Left ventricle myocardium inferior (tissue), 1 donor: Measurements from ENCODE around the gene KCNH2. TPM values are rescaled to one million over a fixed set of nuclear protein-coding genes. Genes with fewer than 3 reads are reported as not detected.

ENCODE experiments used
- DNase-seq: peaks from one replicate; pipeline ENCODE4 v3.0.0-alpha.2; 2020
- H3K27ac ChIP-seq: fragments of 200-600 bp; replicated peaks from 2 replicates; pipeline ENCODE4 v1.8.0; 2021
- H3K27me3 ChIP-seq: fragments of 200-600 bp; 2 replicates; pipeline ENCODE4 v1.8.0; 2021; ENCODE audit warnings: low read depth
- H3K36me3 ChIP-seq: fragments of 200-600 bp; 2 replicates; pipeline ENCODE4 v1.8.0; 2021
- H3K4me1 ChIP-seq: fragments of 200-600 bp; 2 replicates; pipeline ENCODE4 v1.8.0; 2021
- H3K4me3 ChIP-seq: fragments of 200-600 bp; 2 replicates; pipeline ENCODE4 v1.8.0; 2021; ENCODE audit warnings: mild to moderate bottlenecking, moderate library complexity
- H3K9me3 ChIP-seq: fragments of 200-600 bp; replicated peaks from 2 replicates; pipeline ENCODE4 v1.8.0; 2021
- intact Hi-C: fragments of 100-400 bp; cut with micrococcal nuclease; formaldehyde crosslinking; loops from one replicate; pipeline ENCODE4 v1.11.0; 2022
- total RNA-seq: library from RNA; stranded (reverse); fragmentation: NEBNext Ultra II Directional; extraction: Animal tissue kit (Norgen Biotek cat#: 25700); gene quantifications from one replicate; pipeline ENCODE4 v1.2.1, GENCODE V29; 2021
- TF ChIP-seq, protein P1 (sequence below): fragments of 200-600 bp; IDR thresholded peaks from 2 replicates; pipeline ENCODE4 v1.8.0; 2021; ENCODE audit warnings: antibody characterized with exemption, mild to moderate bottlenecking, borderline replicate concordance
- donor health status: DM: no; HTN: yes; CAD: no; lungs with severe emphysema.

KCNH2 gene
- total RNA-seq, 1 donor from 2014 or later = 94.1 TPM

DNA sequence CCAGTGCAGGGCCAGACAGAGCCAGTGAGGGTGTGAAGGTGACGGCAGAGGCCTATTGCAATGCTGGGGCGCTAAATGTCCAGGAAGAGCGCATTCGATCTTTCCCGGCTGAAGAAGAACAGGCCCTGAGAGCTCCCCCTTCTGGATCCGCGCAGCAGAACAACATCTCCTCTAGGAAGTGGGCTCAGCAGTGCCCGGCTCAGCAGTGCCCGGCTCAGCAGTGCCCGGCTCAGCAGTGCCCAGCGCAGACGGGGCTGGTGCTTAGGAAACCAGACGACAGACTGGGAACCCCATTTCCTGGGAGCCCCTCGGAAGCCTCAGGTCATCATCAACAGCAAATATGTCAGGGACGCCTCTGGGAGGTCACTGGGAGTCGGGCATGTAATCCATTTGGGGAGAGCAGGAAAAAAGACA is 8.0 kb upstream of the KCNH2 start:
- TF ChIP-seq, protein P1, sequence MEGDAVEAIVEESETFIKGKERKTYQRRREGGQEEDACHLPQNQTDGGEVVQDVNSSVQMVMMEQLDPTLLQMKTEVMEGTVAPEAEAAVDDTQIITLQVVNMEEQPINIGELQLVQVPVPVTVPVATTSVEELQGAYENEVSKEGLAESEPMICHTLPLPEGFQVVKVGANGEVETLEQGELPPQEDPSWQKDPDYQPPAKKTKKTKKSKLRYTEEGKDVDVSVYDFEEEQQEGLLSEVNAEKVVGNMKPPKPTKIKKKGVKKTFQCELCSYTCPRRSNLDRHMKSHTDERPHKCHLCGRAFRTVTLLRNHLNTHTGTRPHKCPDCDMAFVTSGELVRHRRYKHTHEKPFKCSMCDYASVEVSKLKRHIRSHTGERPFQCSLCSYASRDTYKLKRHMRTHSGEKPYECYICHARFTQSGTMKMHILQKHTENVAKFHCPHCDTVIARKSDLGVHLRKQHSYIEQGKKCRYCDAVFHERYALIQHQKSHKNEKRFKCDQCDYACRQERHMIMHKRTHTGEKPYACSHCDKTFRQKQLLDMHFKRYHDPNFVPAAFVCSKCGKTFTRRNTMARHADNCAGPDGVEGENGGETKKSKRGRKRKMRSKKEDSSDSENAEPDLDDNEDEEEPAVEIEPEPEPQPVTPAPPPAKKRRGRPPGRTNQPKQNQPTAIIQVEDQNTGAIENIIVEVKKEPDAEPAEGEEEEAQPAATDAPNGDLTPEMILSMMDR = peak; percentile 74
- Histone ChIP-seq H3K27me3 (peaks cover 17% of the 10 kb centered on the region), H3K4me3 (no peak overlapping the region), H3K36me3 (no peaks in the 10 kb centered on the region), H3K9me3 (no peaks in the 10 kb centered on the region), H3K27ac (peak overlapping the region; percentile 8), H3K4me1 (peaks cover 37% of the 10 kb centered on the region)
- intact Hi-C loops = loop anchor here (5.0 kb wide), 2 partner anchors 89 to 209 kb away; no protein-coding TSS in a partner anchor
- DNase-seq = peak; percentile 61

DNA sequence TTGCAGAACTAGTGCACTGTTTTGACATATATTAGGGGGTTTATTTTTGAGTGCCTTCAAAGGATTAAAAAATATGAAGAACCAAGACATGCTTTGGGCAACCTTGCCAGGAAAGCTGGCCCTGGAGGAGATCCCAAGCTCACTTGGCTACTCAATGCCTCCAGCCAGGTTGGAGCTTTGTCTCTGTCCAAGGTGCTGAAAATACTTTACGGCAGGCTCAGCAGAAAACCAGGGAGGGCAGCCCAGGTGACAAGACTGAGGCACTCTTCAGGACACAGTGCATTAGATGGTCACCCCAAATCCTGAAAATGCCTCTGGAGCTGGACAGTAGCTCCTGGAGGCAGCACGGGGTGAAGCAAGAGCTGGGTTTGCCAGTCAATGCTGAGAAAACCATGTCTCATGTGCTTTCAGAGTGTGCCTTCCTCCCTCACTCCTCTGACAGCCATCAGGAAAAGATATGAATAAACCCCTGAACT is 5.8 kb upstream of the KCNH2 start:
- Histone ChIP-seq H3K36me3 (no peaks in the 10 kb centered on the region), H3K9me3 (no peaks in the 10 kb centered on the region), H3K27ac (no peak overlapping the region), H3K4me1 (peaks cover 31% of the 10 kb centered on the region), H3K4me3 (no peak overlapping the region), H3K27me3 (peaks cover 39% of the 10 kb centered on the region)
- intact Hi-C loops = no loop called here
- DNase-seq = no peak
- TF ChIP-seq, protein P1 = no peak

DNA sequence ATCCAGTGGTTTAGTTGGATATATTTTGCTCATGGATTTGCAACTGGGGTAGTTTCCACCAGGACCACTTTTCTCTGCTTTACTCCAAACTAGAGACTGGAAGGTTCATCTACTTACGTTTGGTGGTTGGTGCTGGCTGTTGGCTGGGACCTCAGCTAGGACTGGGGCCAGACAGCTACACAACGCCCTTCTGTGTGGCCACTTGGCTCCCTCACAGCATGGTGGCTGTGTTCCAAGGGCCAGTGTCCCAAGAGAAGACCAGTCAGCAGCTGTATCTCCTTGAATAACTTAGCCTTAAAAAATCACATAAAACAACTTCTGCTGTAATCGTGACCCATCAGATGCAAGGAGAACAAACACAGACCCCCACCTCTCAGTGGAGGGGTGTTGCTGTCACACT is 4.2 kb upstream of the KCNH2 start:
- intact Hi-C loops = no loop called here

DNA sequence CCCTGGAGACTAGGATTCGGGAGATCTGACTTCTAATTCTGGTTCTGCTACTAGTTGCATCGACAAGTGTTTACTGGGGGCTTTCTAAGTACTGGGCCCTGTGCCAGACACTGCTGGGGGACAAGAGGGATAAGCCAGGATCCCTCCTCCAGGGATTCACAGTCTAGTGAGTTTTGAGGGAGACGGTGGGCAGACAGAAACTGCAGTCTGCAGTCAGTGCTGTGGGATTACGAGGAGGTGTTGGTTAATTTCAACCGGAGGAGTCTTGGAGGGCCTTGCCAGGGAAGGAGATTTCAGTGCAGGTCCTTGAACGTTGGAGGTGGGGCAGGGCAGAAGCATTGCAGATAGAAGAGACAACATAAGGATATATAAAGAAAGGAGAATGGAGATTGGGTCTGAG is 3.5 kb upstream of the KCNH2 start:
- intact Hi-C loops = no loop called here
- no peak overlapping the region for H3K4me3 ChIP-seq
- no peaks in the 10 kb centered on the region for H3K9me3 ChIP-seq
- H3K27me3 ChIP-seq = peaks cover 58% of the 10 kb centered on the region
- TF ChIP-seq, protein P1 = no peak
- no peak overlapping the region for H3K27ac ChIP-seq
- H3K4me1 ChIP-seq = peaks cover 37% of the 10 kb centered on the region
- H3K36me3 ChIP-seq = no peaks in the 10 kb centered on the region
- no peak for DNase-seq

More for the DNA sequence above, 4.2 kb upstream of the KCNH2 start:
- Histone ChIP-seq H3K4me1 (peaks cover 32% of the 10 kb centered on the region), H3K9me3 (no peaks in the 10 kb centered on the region), H3K27me3 (peaks cover 51% of the 10 kb centered on the region), H3K36me3 (no peaks in the 10 kb centered on the region), H3K27ac (no peak overlapping the region), H3K4me3 (no peak overlapping the region)
- peak; percentile 24 for DNase-seq
- TF ChIP-seq, protein P1 = no peak

DNA sequence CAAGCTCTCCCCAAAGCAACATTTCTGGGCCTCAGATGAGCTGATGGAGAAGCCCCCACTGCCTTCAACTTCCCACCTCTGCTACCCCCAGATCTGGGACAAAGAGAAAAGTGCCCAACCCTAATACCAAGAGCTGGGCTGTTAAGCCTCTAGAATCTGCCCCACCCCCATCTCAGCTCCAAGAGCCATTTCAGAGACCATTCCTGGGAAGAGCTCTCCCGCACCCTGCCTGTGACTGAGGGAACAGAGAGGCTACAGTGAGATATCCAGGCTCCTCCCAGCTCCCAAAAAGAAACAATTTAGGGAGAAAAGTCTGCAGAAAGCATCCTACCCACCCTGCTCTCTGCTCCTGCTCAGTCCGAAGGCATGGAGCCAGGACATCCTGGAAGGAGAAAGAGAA is 2.5 kb upstream of the KCNH2 start:
- no peak overlapping the region for H3K4me3 ChIP-seq
- intact Hi-C loops = no loop called here
- no peaks in the 10 kb centered on the region for H3K36me3 ChIP-seq
- DNase-seq = no peak
- no peaks in the 10 kb centered on the region for H3K9me3 ChIP-seq
- TF ChIP-seq, protein P1 = no peak
- H3K27ac ChIP-seq = no peak overlapping the region
- H3K27me3 ChIP-seq = peaks cover 67% of the 10 kb centered on the region
- H3K4me1 ChIP-seq = peaks cover 33% of the 10 kb centered on the region
